Naive B cell (primary cell): Measurements from ENCODE around the gene PREX1. TPM values are rescaled to one million over a fixed set of nuclear protein-coding genes. Genes with fewer than 3 reads are reported as not detected.

Experiments used
- polyA plus RNA-seq, 6 donors: library from polyadenylated mRNA; unstranded; fragments of 300-500 nt; fragmentation: Illumina TruSeq; gene quantifications; one replicate each; pipeline ENCODE4 v1.2.3, GENCODE V29; 2021; ENCODE audit warnings: low read depth in 6 of 6

Gene PREX1
- polyA plus RNA-seq, 6 donors from 2014 or later, result 13.3 to 37.5 (median 17.1) TPM

Other genes starting within 250 kb of the PREX1 start
- gene ARFGEF2, start 93.7 kb upstream of the PREX1 start, polyA plus RNA-seq, result 10 to 100 TPM in 4 of 6 donors, 1 to 10 TPM in 2; 3.9 to 18.4 (median 12.1) TPM
- 10 to 100 TPM in 5 of 6 donors, 1 to 10 TPM in 1; 7.2 to 22.0 (median 19.2) TPM for gene CSE1L, start 218.3 kb upstream of the PREX1 start, polyA plus RNA-seq